ENCODE data around the gene RECK.
"Not testable (repeated sequence)": the region's sequence is repeated elsewhere in the genome, so short reads cannot be mapped to it uniquely, and the experiment has no call there.

Gene RECK

DNA sequence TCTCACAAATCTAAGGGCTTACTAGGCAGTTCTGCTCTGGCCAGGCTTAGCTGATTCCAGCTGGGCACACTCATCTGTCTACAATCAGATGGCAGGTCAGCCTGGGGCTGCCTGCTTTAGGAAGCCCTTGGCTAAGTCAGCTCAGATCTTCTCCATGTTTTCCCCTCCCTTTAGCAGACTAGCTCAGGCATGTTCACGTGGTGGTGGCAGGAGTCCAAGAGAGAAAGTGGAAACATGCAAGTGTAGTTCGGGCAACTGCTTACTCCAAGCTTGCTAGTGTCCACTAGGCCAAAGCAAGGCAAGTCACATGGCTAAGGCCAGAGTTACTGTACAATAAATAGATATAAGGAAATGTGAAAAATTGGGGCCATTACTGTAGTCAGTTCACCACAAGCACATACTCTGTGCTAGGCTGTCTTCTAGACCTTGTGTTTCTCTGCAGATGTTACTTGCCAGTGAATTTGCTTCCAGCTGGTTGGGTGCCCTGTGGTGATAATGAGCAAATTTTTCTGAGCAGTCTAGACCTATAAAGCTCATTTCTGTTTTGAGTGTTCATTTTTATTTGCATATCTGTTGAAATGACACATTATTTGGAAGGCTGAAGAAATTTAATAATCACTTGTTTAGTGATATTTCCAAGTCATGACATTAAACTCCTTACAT lies 38.3 kb downstream of the RECK start:
- peak; percentile 83 for DNase-seq

- DNase-seq: no peak
These were observed 41.3 kb downstream of the RECK start for GRCh38 chr9:36078051-36078450.

GRCh38 chr9:36080519-36080918 lies 43.8 kb downstream of the RECK start:
- no peak for DNase-seq

- DNase-seq: no peak
These were observed 46.2 kb downstream of the RECK start for GRCh38 chr9:36082931-36083330.

DNA sequence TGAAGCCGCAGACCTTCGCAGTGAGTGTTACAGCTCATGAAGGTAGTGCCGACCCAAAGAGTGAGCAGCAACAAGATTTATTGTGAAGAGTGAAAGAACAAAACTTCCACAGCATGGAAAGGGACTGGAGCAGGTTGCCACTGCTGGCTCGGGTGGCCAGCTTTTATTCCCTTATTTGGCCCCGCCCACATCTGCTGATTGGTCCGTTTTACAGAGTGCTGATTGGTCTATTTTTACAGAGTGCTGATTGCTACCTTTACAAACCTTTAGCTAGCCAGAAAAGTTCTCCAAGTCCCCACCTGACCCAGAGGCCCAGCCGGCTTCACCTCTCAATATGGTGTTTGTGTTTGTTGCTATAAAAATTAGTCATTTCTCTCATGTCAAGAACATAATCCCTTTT lies 49.7 kb downstream of the RECK start:
- no peak for DNase-seq

DNA sequence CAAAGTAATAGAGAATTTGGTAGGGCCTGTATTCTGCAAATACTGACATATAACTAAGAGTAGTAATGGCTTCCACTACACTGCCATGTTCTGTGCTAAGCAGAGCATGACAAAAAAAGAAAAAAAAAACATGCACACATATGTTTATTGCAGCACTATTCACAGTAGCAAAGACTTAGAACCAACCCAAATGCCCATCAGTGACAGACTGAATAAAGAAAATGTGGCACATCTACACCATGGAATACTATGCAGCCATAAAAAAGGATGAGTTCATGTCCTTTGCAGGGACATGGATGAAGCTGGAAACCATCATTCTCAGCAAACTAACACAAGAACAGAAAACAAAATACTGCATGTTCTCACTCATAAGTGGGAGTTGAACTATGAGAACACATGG lies 50.3 kb downstream of the RECK start:
- DNase-seq: not testable (repeated sequence)

DNA sequence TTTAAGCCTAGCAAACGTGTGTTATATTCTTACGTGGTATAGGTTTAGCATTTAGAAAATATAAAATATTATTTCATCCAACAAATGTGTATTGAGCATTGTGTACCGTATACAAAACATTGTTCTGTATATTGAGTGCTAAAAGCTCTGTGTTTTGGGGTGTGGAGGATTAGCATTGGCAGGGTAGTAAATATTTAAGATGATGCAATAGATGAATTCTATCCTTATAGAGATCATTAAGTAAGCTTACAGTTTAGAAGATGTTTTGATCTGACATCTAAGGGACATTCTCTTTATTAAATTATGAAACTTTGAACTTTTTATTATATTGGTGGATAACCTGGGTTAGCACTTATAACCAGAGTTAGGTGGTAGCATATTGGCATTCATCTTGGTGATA lies 51.3 kb downstream of the RECK start:
- no peak for DNase-seq

DNA sequence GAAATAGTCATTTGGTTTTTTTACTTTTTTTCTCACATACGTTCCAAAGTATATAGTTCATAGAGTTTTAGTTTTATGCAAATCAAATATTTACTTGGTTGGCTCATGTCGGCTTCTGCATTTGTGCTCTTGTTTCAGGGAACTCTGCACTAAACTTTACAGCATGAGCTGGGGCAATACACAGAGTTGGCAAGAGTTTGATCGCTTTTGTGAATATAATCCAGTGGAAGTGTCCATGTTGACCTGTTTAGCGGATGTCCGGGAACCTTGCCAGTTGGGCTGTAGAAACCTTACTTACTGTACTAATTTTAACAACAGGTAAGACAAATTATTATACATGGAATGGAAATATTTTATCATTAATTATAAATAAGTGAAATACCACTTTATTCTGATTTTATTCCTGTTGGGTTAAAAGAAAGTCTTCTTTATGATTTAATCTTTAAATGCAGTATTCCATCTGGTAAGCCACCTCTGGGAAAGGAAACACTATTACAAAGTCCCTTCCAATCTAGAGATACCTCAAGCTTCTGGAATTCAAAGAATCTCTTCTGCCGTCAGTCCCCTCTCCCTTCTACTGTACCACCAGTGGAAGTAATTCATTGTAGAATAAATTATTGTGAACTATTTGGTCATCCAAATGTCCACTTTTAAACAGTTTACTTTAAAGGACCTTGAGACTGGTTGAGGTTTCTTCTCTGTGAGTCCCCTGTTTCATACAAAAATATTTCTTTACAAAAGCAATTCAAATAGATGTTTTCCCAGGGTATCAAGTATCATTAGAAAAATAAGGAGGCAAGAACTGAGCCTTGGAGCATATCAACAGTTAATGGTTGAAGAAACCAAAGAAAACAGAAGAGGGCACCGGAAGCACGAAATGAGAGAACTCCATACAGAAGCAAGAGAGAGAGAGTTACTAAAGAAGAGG lies 54.6 kb downstream of the RECK start:
- DNase-seq: no peak

GRCh38 chr9:36092014-36092413 lies 55.3 kb downstream of the RECK start:
- no peak for DNase-seq

- no peak for DNase-seq
These were observed 55.9 kb downstream of the RECK start for GRCh38 chr9:36092509-36093215.

- no peak for DNase-seq
These were observed 56.7 kb downstream of the RECK start for GRCh38 chr9:36093384-36093783.

GRCh38 chr9:36099718-36100117 lies 63.0 kb downstream of the RECK start:
- DNase-seq: no peak

DNA sequence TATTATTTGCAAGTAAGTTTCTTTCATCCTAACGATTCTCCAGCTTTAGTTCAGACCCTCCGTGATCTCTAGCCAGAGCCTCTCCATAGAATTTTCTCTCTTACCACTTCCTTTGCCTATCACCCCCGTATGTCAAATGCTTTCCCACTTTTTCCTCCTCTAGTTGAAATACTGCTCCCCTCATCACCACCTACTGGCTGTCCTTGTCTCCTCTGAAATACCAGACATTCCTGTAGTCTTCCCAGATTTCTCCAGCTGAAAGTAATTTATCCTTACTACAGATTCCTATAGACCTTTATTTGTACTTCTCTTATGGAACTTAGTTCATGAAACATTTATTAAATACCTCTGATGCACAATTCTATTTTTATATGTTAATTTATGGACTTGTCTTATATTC lies 63.8 kb downstream of the RECK start:
- no peak for DNase-seq

DNA sequence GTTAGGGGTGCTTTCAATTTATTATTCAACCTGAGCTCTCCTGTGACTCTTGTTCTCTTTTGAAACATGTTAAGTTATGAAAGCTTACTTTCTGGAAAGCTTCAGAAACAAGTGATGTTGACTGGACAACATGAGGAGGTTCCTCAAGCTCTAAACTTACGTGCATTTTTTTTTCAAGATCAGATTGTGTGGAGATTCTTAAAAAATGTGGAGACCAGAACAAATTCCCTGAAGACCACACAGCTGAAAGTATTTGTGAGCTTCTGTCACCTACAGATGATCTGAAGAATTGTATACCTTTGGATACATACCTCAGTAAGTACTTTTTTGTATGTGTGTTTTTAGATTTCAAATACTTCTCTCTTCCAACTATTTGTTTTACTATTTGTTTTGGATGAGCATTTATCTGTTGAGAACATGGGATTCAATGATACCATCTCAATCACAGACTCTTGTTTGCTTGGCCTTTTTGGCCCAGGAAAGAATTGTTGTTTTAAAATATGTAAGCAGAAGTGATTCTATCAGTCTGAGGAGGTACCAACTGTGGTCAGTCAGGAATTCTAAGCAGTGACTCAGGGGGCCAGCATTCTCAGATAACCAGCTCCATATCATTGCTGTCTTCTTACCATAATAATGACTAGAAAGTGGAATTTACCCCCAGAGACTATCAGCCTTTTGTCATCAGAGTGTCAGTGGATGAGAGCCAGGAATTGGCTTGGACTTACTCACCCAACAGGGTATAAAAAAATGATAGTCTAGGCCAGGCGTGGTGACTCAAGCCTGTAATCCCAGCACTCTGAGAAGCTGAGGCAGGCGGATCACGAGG lies 65.4 kb downstream of the RECK start:
- DNase-seq: no peak

GRCh38 chr9:36102742-36103495 lies 66.2 kb downstream of the RECK start:
- peak; percentile 83 for DNase-seq

- no peak for DNase-seq
These were observed 72.4 kb downstream of the RECK start for GRCh38 chr9:36109071-36109470.

DNA sequence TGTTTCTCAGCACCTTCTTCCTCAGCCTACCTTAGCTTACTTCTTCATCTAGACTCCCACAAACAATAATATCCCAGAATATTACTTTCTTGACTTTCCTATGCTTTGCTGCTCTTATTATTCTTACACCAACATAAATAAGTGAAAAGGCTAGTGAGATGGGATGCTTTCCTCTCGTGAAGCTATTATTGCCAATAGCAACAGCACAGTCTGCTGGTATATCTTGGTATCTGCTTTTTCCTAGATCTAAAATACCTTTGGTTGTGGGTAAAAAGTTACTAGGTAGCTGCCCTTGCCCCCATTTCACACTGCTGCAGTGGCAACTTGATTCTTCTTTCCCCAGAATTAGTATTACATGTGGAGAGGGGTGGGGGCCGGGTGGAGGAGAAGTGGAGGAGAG lies 73.7 kb downstream of the RECK start:
- DNase-seq: no peak

DNA sequence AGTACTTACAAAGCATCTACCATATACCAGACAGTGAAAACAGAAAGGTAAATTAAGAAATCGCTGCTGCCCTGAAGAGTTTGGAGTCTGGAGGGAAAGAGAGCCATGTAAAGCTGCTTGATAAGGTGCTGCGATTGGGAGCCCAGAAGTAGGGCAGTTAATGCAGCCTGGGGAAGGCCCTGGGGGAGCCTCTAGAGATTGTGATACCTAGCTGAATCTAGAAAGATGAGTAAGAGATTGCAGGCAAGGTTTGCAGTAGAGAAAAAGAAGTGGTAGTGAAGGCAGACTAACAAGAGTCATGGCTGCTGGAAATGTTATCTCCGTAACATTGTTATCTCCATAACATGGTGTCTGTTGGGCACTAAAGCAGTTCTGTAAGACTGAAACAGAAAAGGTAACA lies 75.8 kb downstream of the RECK start:
- DNase-seq: no peak

DNA sequence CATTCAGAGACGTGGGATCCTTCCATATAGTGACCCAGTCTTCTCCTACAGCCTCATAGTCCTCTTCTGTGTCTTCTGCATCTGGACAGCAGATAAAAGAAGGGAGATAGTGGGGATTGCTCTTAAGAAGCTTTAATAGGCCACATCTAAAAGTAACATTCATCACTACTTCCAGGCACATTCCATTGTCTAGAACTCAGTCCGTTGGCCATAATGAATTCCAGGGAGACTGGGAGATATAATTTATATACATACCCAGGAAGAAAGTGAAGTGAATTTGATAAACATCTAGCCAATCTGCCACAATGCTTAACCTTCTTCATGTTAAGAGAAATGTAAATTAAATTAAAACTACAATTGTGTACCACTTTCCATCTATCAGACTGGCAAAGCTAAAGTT lies 77.3 kb downstream of the RECK start:
- DNase-seq: no peak

DNA sequence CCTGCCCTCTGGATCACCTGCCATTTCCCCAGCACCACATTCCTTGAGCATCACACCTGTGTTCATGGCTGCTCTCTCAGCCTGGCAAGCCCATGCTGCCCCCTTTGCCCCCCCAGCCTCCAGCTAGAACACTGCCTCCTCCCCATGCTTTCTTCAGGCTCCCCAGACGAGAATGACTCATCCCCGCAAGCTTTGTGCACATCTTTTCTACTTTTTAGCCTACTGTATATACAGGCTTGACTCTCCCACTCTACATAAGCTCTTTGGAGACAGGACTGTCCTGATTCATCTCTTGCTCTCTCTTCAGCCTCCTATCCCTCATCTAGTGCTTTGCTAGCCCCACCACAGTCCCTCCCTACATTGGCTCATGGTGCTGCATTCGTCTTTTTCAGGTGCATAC lies 79.9 kb downstream of the RECK start:
- DNase-seq: no peak

- no peak for DNase-seq
These were observed 81.5 kb downstream of the RECK start for GRCh38 chr9:36118201-36118600.

- no peak for DNase-seq
These were observed 82.0 kb downstream of the RECK start for GRCh38 chr9:36118706-36119105.
